DMS79 (cell line): Measurements from ENCODE around the gene LEMD1.

Experiments
- DNase-seq: peaks from one replicate; lab custom pipeline; 2025; lab: John Stamatoyannopoulos, UW

Gene LEMD1

DNA sequence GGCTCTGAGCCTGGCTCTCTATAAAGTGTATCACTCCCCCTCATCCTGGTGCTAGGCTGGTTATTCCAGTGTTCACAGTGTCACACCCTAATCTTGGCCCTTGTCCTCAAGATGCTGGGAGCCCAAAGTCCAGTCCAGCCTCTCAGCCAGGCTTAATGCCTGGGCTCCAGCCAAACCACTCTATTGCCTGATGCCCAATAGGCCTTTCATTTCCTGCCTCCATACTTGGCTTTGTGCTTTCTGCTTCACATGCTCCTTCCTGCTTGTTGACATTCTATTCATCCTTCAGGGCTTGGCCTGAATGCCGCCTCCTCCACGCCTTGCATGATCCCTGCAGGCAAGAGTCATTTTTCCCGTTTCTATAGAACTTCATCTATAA lies 66.8 kb downstream of the LEMD1 start:
- DNase-seq = no peak

GRCh38 chr1:205354259-205355074 lies 67.4 kb downstream of the LEMD1 start:
- DNase-seq = peak; percentile 37

DNA sequence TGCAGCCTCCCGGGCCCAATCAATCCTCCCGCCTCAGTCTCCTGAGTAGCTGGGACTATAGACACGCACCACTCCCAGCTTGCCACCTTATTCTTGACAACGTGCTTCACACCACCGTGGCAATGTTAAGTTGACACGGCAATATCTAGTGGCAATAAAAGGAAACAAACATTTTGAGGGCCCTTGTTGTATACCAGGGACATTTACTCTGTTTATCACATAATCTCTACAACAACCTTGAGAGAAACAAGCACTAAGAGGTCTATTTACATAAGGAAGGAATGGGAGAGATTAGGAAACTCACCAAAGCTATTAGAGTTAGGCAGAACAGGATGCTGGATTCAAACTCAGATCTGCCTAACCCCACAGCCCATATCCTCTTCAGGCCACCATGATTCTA lies 68.2 kb downstream of the LEMD1 start:
- peak; percentile 41 for DNase-seq

- DNase-seq = no peak
Observed at GRCh38 chr1:205353191-205353590, 68.7 kb downstream of the LEMD1 start.

DNA sequence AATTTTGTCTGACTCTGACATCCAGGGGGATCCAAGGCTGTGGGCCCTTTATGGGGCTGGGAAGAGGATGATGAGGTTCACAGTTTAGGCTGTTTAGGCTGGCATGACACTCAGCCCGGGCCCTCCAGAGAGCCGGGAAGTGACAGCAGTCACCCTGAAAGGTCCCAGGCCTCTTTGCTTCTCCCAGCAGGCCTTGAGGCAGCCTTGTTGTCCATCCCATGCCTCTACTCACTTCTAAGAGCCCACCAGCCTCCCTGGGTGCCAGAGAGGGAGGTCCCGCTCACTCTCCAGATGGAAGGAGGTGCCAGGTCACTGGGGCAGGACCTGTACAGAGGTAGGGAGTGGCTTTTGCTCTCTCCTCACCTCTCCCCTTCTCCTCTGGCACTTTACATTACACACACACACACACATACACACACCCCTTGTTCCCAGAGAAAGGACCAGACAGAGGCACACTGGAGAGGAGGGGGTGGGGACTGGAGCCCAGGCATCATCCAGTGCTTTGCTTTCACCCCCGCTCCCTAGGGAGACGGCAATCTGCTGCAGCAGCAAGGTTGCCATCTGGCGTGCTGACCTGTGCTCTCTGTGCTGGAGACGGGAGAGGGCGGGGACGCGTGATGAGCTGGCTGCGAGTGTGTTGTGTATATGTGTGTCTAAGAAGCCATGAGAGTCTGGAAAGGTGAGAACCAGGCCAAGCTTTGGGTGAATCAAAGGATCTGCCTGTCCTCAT lies 69.7 kb downstream of the LEMD1 start:
- DNase-seq = peak; percentile 82

DNA sequence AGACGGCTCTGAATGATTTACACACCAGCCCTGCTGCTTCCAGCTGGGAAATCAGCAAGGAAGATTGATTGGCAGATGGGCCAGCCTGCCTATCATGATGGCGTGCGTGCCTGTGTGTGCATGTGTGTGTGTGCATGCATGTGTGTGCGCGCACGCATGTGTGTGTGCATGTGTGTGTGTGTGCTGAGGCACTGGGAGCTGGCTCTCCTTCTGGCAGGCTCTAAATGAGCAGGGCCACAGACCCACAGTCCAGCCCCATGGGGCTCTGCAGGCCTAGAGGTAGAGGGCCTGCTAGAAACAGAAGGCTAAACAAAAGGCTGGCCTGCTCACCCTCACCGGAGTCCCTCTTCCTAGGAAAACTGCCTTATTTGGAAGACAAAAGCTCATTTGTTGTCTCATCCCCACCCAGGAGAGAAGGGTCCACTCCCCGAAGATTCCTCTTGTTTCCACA lies 71.1 kb downstream of the LEMD1 start:
- DNase-seq = no peak

- DNase-seq = no peak
Observed at GRCh38 chr1:205350124-205350523, 71.7 kb downstream of the LEMD1 start.

- no peak for DNase-seq
Observed at GRCh38 chr1:205348554-205349487, 73.0 kb downstream of the LEMD1 start.

GRCh38 chr1:205346956-205347574 lies 74.8 kb downstream of the LEMD1 start:
- DNase-seq = peak; percentile 98

DNA sequence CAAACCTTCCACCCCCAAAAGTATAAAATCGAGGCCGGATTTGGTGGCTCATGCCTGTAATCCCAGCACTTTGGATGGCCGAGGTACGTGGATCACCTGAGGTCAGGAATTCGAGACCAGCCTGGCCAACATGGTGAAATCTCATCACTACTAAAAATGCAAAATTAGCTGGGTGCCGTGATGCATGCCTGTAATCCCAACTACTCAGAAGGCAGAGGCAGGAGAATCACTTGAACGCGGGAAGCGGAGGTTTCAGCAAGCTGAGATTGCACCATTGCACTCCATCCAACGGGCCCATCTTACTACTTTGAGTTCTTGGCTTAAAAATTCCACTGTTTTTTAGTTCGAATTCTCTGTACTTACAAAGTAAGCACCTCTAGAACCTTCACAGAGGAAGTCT lies 76.1 kb downstream of the LEMD1 start:
- DNase-seq = no peak

GRCh38 chr1:205344066-205344928 lies 77.6 kb downstream of the LEMD1 start:
- no peak for DNase-seq

DNA sequence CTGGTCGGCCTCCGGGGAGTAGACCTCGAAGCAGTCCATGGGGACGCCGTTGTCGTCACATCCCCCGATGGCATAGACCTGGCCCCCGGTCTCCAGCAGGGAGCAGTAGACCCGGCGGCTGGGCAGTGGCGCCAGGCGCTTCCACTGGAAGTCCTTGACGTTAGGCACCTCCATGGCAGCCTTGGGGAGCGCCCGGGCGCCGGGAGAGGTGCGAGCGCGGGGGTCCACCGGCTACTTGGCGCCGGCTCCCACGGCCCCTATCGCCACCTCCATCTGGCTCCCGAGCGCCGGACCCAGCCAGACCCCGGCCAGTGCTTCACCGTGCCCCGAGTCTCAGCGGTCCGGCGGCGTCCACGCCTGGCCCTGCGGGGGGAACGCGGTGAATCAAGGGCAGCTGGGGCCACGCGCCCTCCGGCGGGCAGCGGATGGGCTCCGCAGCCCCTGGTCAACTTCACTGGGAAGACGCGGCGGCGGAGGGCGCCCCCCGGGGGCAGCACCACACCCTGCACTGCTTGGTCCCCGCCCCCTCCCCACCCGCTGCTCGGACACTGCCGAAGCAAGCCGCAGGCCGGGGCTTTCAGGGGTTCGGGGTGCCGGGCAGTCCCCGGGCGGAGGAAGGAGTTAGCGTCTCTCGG lies 78.3 kb downstream of the LEMD1 start:
- DNase-seq = no peak

DNA sequence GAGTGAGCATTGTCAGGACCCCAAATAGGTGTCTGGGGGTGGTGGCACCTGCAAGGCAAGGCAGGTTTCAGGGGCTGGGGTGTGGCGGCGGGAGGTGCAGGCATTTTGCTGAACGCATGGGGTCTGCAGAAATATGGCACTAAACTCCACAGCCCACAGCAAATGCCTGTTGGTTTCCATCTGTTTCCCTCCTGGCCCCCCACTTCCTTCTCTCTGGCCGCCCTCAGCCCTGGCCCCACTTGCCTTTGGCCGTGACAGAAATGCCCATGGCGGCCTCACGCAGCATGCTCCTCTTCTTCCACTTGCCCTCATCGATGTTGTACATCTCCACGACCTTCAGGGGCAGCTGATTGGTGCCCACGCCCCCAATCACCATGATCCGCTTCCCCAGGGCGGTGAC lies 78.9 kb downstream of the LEMD1 start:
- no peak for DNase-seq

DNA sequence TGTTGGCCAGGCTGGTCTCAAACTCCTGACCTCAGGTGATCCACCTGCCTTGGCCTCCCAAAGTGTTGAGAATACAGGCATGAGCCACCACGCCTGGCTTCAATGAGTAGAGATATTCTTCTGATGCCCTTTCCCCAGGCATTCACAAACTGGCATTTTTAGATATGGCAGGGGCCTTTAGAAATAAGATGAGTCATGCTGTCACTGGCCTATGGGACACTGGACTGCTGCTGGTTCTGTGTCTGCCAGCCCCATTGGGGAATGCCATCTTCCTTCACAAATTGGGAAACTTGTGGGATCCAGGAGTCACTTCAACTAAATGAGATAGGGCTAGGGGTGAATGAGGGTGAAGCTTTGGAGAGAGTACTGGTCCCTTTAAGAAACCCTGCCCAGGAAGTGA lies 81.2 kb downstream of the LEMD1 start:
- DNase-seq = no peak

DNA sequence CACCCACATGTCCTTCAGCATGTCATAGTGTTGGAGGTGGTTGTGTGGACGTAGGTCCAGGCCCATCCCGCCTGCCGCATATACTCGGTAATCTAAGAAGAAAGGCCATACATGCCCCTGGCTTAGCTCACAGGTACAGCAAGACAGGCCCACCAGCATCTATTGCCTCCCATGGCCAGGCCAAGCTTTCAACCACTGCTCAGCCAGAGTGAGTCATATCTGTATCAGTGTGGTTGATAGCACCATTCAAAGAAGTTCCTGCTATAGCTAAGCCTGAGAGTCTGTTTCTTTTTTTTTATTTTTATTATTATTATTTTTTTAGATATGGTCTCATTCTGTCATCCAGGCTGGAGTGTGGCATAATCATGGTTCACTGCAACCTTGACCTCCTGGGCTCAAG lies 82.1 kb downstream of the LEMD1 start:
- no peak for DNase-seq

DNA sequence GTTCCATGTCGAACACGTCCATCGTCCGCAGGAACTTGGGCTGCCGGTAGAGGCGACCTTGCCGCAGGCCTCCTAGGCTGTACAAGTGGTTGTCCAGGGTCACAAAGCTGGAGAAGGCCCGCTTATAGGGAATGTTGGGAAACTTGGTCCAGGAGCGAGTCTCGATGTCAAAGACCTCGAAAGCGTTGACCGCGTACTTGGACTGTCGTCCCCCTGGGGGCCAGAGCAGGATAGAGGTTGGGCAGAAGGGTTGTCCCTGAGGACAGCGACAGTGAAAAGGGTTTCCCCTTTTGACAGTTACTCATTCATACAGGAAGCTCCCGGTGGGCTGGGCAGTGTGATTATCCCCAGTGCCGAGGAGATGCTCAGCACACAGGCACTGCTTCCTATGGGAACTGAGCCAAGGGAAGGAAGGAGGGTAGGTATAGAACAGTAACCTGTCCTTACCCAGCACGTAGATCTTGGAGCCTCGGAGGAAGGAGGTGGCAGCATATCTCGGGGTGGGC lies 82.6 kb downstream of the LEMD1 start:
- DNase-seq = no peak

DNA sequence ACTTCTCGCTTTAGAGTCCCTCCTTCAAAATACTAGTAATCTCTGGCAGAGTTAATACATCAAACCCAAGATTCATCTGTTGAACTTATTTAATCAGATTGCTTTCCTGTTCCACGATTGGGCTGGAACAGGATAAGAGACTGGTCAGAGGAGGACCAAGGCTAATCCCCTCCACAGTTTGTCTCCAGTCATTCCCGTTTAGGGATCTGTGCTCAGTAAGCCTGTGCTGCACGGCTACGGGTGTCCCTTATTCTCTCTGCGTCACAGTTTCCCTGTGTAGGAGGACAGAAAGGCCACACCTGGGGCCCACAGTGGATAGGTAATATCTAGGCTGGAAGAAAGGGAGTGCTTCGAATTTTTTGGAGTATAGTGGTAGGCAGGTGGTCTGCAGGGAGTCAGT lies 83.8 kb downstream of the LEMD1 start:
- DNase-seq = no peak

- no peak for DNase-seq
Observed at GRCh38 chr1:205337481-205337880, 84.4 kb downstream of the LEMD1 start.

- peak; percentile 68 for DNase-seq
Observed at GRCh38 chr1:205335692-205336091, 86.2 kb downstream of the LEMD1 start.
